GM18508 (cell line): ENCODE measurements around the gene RUFY3.
A peak's percentile ranks its signal among the peaks of the same experiment; 100 is the strongest.
"Not testable (repeated sequence)": the region's sequence is repeated elsewhere in the genome, so short reads cannot be mapped to it uniquely, and the experiment has no call there.

ENCODE experiments used
- ATAC-seq: cut with Tn5 transposase; IDR thresholded peaks from one replicate; pipeline ENCODE4 v1.9.1; 2021; ENCODE audit warnings: moderate number of reproducible peaks; ENCODE audit not compliant: insufficient read depth, unreplicated experiment

Gene RUFY3

GRCh38 chr4:70836081-70836480 lies 114.3 kb downstream of the RUFY3 start:
- ATAC-seq = no peak

- no peak for ATAC-seq
Observed at GRCh38 chr4:70838204-70838603, 116.4 kb downstream of the RUFY3 start.

GRCh38 chr4:70838666-70839588 lies 117.2 kb downstream of the RUFY3 start:
- ATAC-seq = peak; percentile 9

- peak; percentile 32 for ATAC-seq
Observed at GRCh38 chr4:70839589-70840093, 117.9 kb downstream of the RUFY3 start, which contains the start of gene GRSF1. TSS of gene GRSF1 (minus strand) at chr4:70839890. CDS start at chr4:70839827, 63 bp downstream.

GRCh38 chr4:70840137-70840536 lies 118.4 kb downstream of the RUFY3 start:
- not testable (repeated sequence) for ATAC-seq

GRCh38 chr4:70840631-70841030 lies 118.9 kb downstream of the RUFY3 start:
- not testable (repeated sequence) for ATAC-seq

- ATAC-seq = no peak
Observed at GRCh38 chr4:70841211-70841610, 119.4 kb downstream of the RUFY3 start.

- no peak for ATAC-seq
Observed at GRCh38 chr4:70841951-70842350, 120.2 kb downstream of the RUFY3 start.

- ATAC-seq = peak; percentile 53
Observed at GRCh38 chr4:70842761-70843435, 121.1 kb downstream of the RUFY3 start.

- no peak for ATAC-seq
Observed at GRCh38 chr4:70844180-70844579, 122.4 kb downstream of the RUFY3 start.

GRCh38 chr4:70849291-70849690 lies 127.5 kb downstream of the RUFY3 start:
- no peak for ATAC-seq

GRCh38 chr4:70855464-70855863 lies 133.7 kb downstream of the RUFY3 start:
- ATAC-seq = no peak
